IMR-90 (cell line): ENCODE results near the gene DAND5.

Source experiments
- CTCF ChIP-seq: conservative IDR thresholded peaks from 2 replicates; pipeline ENCODE4 v1.5.1; 2012; ENCODE audit warnings: mild to moderate bottlenecking, low read depth, low read length, improper control_type of control experiment
- FOS ChIP-seq: fragments of 150-350 bp; IDR thresholded peaks from 2 replicates; pipeline ENCODE4 v1.6.1; 2016; ENCODE audit warnings: low read depth, low read length
- RFX5 ChIP-seq: IDR thresholded peaks from 2 replicates; pipeline ENCODE4 v1.8.0; 2012; ENCODE audit warnings: low read depth, mild to moderate bottlenecking, low read length, moderate library complexity
- SMC3 ChIP-seq: fragments of 150-350 bp; IDR thresholded peaks from 2 replicates; pipeline ENCODE4 v1.6.1; 2016; ENCODE audit warnings: low read depth, mild to moderate bottlenecking, antibody characterized with exemption, low read length, moderate library complexity
- USF2 ChIP-seq: fragments of 150-350 bp; IDR thresholded peaks from 2 replicates; pipeline ENCODE4 v1.6.1; 2017; ENCODE audit warnings: mild to moderate bottlenecking, antibody characterized with exemption, low read length, low read depth

GRCh38 chr19:12997179-12997966 is 28.0 kb downstream of the DAND5 start:
- TF ChIP-seq USF2: no peak
- no peak for TF ChIP-seq CTCF
- no peak for TF ChIP-seq FOS
- no peak for TF ChIP-seq RFX5
- no peak for TF ChIP-seq SMC3
